ENCODE data around the gene TNFRSF4. TPM values are rescaled to one million over a fixed set of nuclear protein-coding genes. Genes with fewer than 3 reads are reported as not detected.

TNFRSF4 gene
- total and polyA plus RNA-seq, 2 of the 13 experiments (the other 11 are each of a cell fraction or from before 2014, with no cell fraction given) = not detected

DNA sequence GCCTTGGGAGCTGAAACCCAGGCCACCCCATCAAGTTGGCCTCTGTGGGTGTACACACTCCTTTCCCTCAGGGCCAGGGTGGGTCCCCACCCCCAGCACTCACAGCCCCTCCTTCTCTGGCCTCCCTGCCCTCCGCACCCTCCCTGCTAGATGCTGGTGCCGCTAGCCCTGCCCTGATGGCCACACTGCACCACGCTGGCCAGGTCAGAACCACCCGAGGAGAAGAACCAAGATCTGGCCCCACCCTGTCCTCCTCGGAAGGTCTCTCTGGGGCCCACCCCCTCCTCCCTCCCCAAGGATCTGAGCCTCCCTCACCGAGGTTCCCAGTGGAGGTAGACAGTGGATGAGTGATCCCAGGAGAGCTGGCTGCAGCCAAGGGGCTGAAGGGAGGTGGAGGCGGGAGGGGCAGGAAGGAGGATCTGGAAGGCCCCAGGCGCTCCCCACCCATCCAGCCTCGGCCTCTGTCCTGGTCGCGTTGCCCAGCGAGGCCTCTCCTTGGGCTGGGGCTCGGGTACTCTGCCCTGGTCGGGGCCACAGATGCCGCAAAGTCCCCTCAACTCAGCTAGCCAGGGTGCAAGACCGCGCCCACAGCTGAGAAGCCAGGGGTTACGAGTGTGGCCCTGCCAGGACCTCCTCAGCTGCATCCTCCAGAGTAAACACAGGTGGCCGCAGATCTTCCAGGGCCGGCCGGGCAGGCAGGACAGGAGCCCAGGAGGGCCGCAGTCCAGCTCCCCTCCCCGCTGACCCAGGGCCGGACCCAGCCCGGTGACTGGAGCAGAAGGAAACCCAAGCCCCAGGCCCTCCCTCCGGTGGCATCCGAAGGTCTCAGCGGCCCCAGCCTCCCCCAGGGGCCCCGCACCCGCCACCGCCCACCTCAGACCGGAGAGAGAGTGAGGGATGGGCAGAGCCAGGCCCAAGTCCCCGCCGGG lies 23.3 kb upstream of the TNFRSF4 start (continued):
- TF ChIP-seq, protein P1, sequence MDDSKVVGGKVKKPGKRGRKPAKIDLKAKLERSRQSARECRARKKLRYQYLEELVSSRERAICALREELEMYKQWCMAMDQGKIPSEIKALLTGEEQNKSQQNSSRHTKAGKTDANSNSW (CRISPR knock-in tag; IDR thresholded peaks at IDR 0.05; ENCODE audit: borderline replicate concordance) = no peak
- TF ChIP-seq, protein P2, sequence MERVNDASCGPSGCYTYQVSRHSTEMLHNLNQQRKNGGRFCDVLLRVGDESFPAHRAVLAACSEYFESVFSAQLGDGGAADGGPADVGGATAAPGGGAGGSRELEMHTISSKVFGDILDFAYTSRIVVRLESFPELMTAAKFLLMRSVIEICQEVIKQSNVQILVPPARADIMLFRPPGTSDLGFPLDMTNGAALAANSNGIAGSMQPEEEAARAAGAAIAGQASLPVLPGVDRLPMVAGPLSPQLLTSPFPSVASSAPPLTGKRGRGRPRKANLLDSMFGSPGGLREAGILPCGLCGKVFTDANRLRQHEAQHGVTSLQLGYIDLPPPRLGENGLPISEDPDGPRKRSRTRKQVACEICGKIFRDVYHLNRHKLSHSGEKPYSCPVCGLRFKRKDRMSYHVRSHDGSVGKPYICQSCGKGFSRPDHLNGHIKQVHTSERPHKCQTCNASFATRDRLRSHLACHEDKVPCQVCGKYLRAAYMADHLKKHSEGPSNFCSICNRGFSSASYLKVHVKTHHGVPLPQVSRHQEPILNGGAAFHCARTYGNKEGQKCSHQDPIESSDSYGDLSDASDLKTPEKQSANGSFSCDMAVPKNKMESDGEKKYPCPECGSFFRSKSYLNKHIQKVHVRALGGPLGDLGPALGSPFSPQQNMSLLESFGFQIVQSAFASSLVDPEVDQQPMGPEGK (CRISPR knock-in tag; IDR thresholded peaks at IDR 0.05) = peak; percentile 28
- TF ChIP-seq, protein P3, sequence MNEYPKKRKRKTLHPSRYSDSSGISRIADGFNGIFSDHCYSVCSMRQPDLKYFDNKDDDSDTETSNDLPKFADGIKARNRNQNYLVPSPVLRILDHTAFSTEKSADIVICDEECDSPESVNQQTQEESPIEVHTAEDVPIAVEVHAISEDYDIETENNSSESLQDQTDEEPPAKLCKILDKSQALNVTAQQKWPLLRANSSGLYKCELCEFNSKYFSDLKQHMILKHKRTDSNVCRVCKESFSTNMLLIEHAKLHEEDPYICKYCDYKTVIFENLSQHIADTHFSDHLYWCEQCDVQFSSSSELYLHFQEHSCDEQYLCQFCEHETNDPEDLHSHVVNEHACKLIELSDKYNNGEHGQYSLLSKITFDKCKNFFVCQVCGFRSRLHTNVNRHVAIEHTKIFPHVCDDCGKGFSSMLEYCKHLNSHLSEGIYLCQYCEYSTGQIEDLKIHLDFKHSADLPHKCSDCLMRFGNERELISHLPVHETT (CRISPR knock-in tag; conservative IDR thresholded peaks at IDR 0.05) = no peak; the same call in 1 of the 2 replicates
- TF ChIP-seq HINFP (CRISPR knock-in tag; IDR thresholded peaks at IDR 0.05; ENCODE audit: low read depth) = no peak
- TF ChIP-seq HDAC1 (CRISPR knock-in tag; IDR thresholded peaks at IDR 0.05) = peak; percentile 43; the same call in 1 of the 2 replicates
- TF ChIP-seq ZNF225 (CRISPR knock-in tag; IDR thresholded peaks at IDR 0.05) = no peak
- TF ChIP-seq NR2C2 (CRISPR knock-in tag; IDR thresholded peaks at IDR 0.05; ENCODE audit: borderline replicate concordance) = no peak
- 0 out of 2 replicates have a peak, but pooled peaks have one; percentile 46 for TF ChIP-seq HBP1 (CRISPR knock-in tag; IDR thresholded peaks at IDR 0.05; ENCODE audit: low read depth)
- TF ChIP-seq NFYB (CRISPR knock-in tag; IDR thresholded peaks at IDR 0.05) = no peak
- TF ChIP-seq ZBTB7A (CRISPR knock-in tag; IDR thresholded peaks at IDR 0.05) = peak; percentile 52; the same call in 1 of the 2 replicates
- no peak for TF ChIP-seq ZKSCAN8 (CRISPR knock-in tag; IDR thresholded peaks at IDR 0.05; ENCODE audit: borderline replicate concordance)
- TF ChIP-seq KLF16 (CRISPR knock-in tag; IDR thresholded peaks at IDR 0.05) = no peak
- no peak for TF ChIP-seq HNRNPL (IDR thresholded peaks at IDR 0.05; ENCODE audit: low read depth, low read length)
- no peak for TF ChIP-seq ZNF576 (CRISPR knock-in tag; IDR thresholded peaks at IDR 0.05)
- no peak for TF ChIP-seq RAD51 (IDR thresholded peaks at IDR 0.05; ENCODE audit: borderline replicate concordance)
- TF ChIP-seq THAP11 (CRISPR knock-in tag; IDR thresholded peaks at IDR 0.05) = no peak
- TF ChIP-seq, protein P4, sequence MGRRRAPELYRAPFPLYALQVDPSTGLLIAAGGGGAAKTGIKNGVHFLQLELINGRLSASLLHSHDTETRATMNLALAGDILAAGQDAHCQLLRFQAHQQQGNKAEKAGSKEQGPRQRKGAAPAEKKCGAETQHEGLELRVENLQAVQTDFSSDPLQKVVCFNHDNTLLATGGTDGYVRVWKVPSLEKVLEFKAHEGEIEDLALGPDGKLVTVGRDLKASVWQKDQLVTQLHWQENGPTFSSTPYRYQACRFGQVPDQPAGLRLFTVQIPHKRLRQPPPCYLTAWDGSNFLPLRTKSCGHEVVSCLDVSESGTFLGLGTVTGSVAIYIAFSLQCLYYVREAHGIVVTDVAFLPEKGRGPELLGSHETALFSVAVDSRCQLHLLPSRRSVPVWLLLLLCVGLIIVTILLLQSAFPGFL (CRISPR knock-in tag; IDR thresholded peaks at IDR 0.05) = no peak
